Measurements from ENCODE around the gene THBS3.
A peak's percentile ranks its signal among the peaks of the same experiment; 100 is the strongest.
"Not testable (repeated sequence)": the region's sequence is repeated elsewhere in the genome, so short reads cannot be mapped to it uniquely, and the experiment has no call there.

Gene THBS3

GRCh38 chr1:155206891-155207805 is 549 bp downstream of the THBS3 start:
- DNase-seq = peak; percentile 95 to 96

- DNase-seq = no peak
These were observed 1.6 kb downstream of the THBS3 start for GRCh38 chr1:155205969-155206593.

GRCh38 chr1:155205035-155205434 is 2.7 kb downstream of the THBS3 start:
- no peak for DNase-seq

GRCh38 chr1:155202731-155203515 is 4.8 kb downstream of the THBS3 start:
- no peak for DNase-seq

GRCh38 chr1:155202198-155202597 is 5.5 kb downstream of the THBS3 start:
- no peak for DNase-seq

- no peak for DNase-seq
These were observed 6.8 kb downstream of the THBS3 start for GRCh38 chr1:155200920-155201319.

- DNase-seq = no peak
These were observed 7.9 kb downstream of the THBS3 start for GRCh38 chr1:155199792-155200191.

- no peak for DNase-seq
These were observed 9.2 kb downstream of the THBS3 start for GRCh38 chr1:155198547-155198906.

GRCh38 chr1:155197901-155198546 is 9.7 kb downstream of the THBS3 start:
- no peak for DNase-seq

GRCh38 chr1:155196893-155197638 is 10.6 kb downstream of the THBS3 start:
- DNase-seq = no peak

- DNase-seq = no peak
These were observed 11.4 kb downstream of the THBS3 start for GRCh38 chr1:155196103-155196892.

- DNase-seq = no peak
These were observed 12.2 kb downstream of the THBS3 start for GRCh38 chr1:155195201-155196102.

GRCh38 chr1:155193991-155194240 is 13.8 kb downstream of the THBS3 start:
- DNase-seq = not testable (repeated sequence)

GRCh38 chr1:155193275-155193990 is 14.3 kb downstream of the THBS3 start:
- peak; percentile 92 to 95 for DNase-seq

- no peak for DNase-seq
These were observed 15.1 kb downstream of the THBS3 start for GRCh38 chr1:155192346-155193274.

- DNase-seq = no peak
These were observed 15.8 kb downstream of the THBS3 start for GRCh38 chr1:155191904-155192303.

- DNase-seq = not testable (repeated sequence)
These were observed 17.8 kb downstream of the THBS3 start for GRCh38 chr1:155189926-155190325.

GRCh38 chr1:155188268-155188667 is 19.4 kb downstream of the THBS3 start:
- no peak for DNase-seq

- DNase-seq = no peak
These were observed 20.2 kb downstream of the THBS3 start for GRCh38 chr1:155187456-155187891.
